GM12874 (cell line): ENCODE results near the gene RUNX3.

Experiments used
- CTCF ChIP-seq: IDR thresholded peaks from 2 replicates; pipeline ENCODE4 v1.5.1; 2011; ENCODE audit warnings: low read depth, mild to moderate bottlenecking, control low read depth, low read length, moderate library complexity; ENCODE audit not compliant: insufficient read depth

The RUNX3 gene

DNA sequence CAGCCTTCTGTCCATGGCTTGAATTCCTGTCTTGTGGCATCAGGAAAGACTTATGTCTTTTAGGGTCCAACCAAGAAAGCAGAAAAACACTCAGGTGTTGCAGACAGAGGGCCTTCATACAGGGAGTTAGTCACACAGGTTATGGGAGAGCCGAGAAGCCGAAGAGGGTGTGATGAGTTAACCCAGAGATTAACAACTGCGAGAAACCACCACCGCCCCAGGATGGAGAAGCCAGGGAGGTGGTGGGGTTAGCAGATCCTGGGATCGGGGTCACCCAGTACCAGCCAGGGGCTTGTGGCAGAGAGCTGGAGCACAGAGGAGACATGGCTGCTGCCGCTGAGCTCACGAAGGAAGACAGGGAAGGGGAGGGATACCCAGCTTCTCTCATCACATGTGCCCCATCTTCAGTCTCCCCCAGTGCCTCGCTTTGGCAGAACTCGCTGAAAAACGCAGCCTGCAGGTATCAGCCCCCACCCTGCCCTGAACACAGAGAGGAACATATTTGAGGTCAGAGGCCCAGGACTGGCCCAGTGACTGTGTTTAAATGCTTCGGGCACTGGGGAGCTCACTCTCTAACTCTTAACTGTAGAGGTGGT is 58.7 kb downstream of the RUNX3 start:
- TF ChIP-seq CTCF = no peak

GRCh38 chr1:24870551-24871195 is 59.4 kb downstream of the RUNX3 start:
- TF ChIP-seq CTCF = no peak

DNA sequence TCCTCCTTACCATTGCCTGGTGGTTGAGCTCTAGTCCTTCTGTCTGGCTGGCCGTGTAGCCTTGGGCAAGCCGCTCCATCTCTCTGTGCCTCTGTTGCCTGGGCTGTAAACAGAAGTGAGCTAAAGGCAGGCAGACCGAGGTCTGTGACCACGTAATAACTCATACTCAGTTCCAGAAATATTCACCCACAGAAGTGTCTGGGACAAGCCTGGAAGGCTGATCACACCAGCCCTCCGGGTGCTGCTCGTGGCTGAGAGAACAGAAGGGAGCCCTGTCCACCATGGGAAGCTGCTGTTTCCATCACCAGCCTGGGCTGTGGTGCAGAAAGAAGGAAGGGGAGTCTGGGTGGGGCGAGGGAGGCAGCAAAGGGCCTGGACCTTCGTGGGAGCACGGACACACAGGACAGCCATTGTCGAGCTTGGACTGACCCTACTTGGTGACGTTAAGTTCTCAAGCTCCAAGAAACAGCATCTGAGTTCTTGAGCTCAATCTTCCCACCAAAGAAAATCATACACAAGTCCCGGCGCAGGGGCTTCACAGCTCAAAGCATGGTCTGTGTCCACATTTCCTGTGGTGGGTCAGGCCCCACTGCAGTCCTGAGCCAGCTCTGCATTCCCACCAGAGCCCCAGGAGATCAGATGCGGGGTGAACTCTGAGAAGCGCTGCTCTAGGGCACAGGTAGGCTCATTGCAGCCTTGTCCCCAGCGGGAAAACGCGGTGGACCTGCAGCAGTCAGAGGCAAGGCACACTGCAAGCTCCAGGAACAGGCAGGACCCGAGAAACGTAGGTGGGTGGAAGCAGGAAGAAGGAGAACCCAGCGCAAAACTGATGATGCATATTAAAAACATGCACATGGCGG is 61.8 kb downstream of the RUNX3 start:
- no peak for TF ChIP-seq CTCF

DNA sequence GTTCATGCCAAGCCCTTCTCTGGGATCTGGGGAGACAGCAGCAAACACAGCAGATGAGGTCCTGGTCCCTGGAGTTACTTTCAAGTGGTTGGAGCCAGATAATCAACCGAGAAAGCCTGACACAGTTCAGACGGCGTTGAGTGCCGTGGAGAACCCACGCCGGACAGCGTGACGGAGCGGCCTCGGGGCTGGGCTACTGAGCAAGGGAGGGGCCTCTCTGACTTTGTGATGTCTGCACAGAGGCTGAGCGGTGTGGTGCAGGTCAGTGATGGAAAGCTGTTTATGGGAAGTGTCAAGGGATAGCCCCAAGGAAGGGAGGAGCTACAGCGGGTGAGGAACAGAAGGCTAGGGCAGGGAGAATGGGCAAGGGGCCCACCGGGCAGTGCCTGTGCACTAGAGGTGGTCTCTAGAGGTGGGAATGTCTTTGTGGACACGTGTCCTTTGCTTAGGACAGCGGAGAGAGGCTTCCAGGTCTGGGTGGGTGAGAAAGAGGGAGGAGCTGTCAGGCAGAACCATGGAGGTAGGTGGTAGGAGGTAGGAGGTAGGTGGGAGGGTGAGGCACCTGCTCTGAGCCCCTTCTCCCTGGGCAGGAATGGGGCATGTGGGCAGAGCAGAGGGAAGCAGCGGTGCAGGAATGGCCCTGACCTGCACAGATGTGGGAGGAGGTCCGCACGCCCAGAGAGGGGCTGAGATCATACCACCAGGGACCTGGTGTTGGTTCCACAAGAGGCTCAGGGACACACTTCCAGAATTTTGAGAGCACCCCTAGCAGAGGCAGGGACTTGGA is 62.8 kb downstream of the RUNX3 start:
- TF ChIP-seq CTCF = no peak

DNA sequence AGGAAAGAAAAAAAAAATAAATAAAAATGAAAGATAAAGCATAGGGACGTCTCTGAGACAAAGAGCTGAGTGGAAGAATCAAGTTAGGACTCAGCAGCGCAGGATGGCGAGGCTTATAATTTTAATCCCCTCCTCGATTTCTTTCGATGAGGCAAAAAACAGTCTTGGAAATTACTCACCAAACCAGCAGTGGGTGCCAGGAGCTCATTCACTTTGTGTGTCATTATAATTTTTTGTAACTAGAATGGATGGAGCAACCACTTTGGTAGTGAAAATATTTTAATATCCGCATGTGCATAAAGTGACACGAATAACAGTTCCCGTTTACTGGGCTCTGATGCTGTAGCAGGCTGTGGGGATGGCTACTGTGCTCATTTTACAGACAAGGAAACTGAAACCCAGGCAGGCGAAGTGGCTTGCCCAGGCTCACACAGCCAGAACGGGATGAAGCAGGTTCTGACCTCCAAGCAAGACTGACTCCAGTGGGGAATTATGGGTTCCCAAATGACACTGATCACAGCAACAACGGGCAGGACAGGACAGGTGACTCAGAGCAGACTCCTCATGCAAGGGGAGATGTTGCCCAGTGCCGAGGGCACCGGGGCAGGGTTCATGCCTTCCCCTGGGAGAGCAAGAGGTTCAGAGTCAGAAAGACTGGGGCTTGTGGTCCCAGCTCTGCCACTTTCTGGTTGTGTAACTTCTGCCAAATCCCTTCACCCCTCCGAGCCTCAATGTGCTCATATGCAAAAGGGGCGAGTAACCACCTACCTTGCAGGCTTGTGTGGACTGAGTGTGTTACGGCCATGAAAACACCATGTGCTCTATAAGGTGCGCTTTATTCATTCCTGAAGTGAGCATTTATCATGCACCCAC is 63.6 kb downstream of the RUNX3 start:
- TF ChIP-seq CTCF = no peak

- no peak for TF ChIP-seq CTCF
Measured at GRCh38 chr1:24865587-24865986, 64.5 kb downstream of the RUNX3 start.
